ENCODE results near the gene CLCNKB.

CLCNKB gene

DNA sequence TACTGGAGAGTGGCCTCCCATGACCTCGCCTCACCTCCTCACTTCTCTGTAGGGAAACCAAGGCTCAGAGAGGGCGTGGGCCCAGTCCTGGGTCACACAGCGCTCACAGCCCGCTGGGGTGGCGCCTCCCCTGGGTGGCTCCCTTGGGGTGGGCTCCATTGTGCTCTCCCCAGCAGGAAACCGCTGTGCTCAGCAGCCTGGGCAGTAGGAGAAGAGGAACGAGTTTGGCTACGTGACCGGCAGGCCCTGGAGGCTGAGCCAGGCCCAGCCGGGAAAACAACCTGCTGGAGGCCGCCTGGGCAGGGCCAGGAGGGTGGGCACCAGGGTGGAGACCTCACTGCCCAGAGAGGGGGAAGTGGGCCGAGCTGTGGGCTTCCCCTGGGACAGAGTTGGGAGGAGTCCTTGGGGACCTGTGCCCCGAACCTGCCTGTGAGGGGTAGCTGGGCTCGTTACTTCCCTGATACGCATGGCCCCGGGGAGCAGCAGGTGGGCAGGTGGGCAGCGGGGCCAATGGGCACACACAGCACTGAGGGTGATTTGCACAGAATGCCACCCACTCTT, 44.8 kb downstream of the CLCNKB start:
- no peak overlapping the region for H3K4me3 ChIP-seq (ENCODE audit: low read depth in 1 of 2, low read length in 1 of 2)
- no peaks in the 10 kb centered on the region for H3K4me1 ChIP-seq (ENCODE audit: control insufficient read depth in 1 of 2, insufficient read depth in 1 of 2, low read depth in 1 of 2, low read length in 1 of 2)
- no peaks in the 10 kb centered on the region for H3K27me3 ChIP-seq
- H3K36me3 ChIP-seq: no peaks in the 10 kb centered on the region
- H3K27ac ChIP-seq: no peak overlapping the region
- H3K9me3 ChIP-seq: no peaks in the 10 kb centered on the region
- TF ChIP-seq, protein P1, sequence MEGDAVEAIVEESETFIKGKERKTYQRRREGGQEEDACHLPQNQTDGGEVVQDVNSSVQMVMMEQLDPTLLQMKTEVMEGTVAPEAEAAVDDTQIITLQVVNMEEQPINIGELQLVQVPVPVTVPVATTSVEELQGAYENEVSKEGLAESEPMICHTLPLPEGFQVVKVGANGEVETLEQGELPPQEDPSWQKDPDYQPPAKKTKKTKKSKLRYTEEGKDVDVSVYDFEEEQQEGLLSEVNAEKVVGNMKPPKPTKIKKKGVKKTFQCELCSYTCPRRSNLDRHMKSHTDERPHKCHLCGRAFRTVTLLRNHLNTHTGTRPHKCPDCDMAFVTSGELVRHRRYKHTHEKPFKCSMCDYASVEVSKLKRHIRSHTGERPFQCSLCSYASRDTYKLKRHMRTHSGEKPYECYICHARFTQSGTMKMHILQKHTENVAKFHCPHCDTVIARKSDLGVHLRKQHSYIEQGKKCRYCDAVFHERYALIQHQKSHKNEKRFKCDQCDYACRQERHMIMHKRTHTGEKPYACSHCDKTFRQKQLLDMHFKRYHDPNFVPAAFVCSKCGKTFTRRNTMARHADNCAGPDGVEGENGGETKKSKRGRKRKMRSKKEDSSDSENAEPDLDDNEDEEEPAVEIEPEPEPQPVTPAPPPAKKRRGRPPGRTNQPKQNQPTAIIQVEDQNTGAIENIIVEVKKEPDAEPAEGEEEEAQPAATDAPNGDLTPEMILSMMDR (IDR thresholded peaks at IDR 0.05): no peak

DNA sequence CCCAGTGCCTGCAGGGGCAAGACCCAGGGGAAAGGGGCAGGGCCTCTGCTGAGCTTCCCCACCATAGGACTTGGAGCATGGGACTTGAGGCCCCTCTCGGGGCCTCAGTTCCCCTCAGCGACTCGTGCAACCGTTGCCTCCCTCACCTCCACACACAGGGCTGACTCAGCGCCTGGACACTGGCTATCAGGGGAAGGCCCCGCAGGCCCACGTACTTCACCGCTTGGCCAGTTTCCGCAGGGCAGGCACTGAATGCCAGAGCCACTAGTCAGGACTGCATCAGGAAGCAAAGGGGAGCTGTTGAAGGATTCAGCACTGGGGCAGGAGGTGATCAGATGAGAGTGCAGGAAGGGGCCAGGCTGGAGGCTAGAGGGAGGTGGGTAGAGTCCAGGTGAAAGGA, 45.4 kb downstream of the CLCNKB start:
- H3K27ac ChIP-seq: no peak overlapping the region
- no peaks in the 10 kb centered on the region for H3K36me3 ChIP-seq
- H3K4me1 ChIP-seq (ENCODE audit: control insufficient read depth in 1 of 2, insufficient read depth in 1 of 2, low read depth in 1 of 2, low read length in 1 of 2): no peaks in the 10 kb centered on the region
- H3K4me3 ChIP-seq (ENCODE audit: low read depth in 1 of 2, low read length in 1 of 2): no peak overlapping the region
- no peaks in the 10 kb centered on the region for H3K9me3 ChIP-seq
- TF ChIP-seq, protein P1 (IDR thresholded peaks at IDR 0.05): no peak
- no peaks in the 10 kb centered on the region for H3K27me3 ChIP-seq

DNA sequence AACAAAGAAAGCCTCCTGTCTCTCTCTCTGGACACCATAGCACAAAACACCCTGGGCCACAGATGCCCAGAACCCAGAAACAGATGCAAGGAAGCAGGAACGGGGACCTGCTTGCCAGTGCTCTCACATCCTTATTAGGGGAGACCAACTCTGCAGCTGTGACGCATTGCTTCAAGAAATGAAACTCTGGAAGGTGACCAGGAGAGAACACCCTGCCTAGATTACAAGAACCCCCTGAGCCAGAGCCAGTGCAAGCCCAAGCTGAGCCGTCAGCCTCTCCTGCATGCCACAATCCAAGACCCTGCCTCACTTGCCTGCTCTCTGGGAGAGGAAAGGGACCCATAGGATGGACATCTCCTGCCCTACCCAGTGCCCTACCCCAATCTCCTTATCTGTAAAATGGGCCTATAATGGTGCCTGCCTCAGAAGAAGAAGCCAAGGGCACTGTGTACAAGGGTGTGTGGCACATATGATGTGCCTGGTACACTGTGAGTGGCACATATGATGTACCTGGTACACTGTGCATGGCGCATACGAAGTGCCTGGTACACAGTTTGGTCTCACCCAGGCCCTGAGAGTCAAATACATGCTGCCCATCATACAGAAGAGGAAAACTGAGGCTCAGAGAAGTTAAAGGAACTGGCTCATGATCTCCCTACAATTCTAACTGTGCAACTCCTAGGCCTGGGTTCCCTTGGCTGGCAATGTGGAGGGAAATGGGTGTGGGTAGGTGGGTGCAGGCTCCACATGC, 46.7 kb downstream of the CLCNKB start:
- TF ChIP-seq, protein P1 (IDR thresholded peaks at IDR 0.05): no peak
- Histone ChIP-seq H3K4me1 (ENCODE audit: control insufficient read depth in 1 of 2, insufficient read depth in 1 of 2, low read depth in 1 of 2, low read length in 1 of 2) (no peaks in the 10 kb centered on the region), H3K4me3 (ENCODE audit: low read depth in 1 of 2, low read length in 1 of 2) (no peak overlapping the region), H3K9me3 (no peaks in the 10 kb centered on the region), H3K27me3 (peaks cover 1% of the 10 kb centered on the region), H3K36me3 (no peaks in the 10 kb centered on the region), H3K27ac (no peak overlapping the region)

DNA sequence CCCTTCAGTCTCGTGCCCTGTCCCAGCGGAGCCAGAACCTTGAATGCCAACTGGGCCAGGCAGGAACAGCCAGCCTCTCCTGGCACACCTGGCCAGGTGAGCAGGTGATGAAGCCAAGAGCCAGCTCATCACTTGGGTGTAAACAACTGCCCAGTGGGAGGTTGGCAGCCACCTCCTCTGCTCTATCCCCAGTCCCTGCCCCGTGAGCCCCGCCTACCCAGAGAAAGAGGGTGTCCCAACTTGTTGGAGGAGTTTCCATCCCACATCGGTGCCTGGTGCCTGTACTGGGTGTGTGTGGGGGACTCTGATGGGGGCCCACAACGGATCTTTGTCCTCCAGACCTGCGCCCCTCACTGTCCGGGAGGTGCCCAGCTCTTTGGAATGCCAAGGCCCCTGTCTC, 47.7 kb downstream of the CLCNKB start:
- H3K9me3 ChIP-seq: no peaks in the 10 kb centered on the region
- peaks cover 12% of the 10 kb centered on the region for H3K27me3 ChIP-seq
- TF ChIP-seq, protein P1 (IDR thresholded peaks at IDR 0.05): no peak
- no peaks in the 10 kb centered on the region for H3K36me3 ChIP-seq
- H3K4me3 ChIP-seq (ENCODE audit: low read depth in 1 of 2, low read length in 1 of 2): no peak overlapping the region
- H3K4me1 ChIP-seq (ENCODE audit: control insufficient read depth in 1 of 2, insufficient read depth in 1 of 2, low read depth in 1 of 2, low read length in 1 of 2): no peaks in the 10 kb centered on the region
- no peak overlapping the region for H3K27ac ChIP-seq

DNA sequence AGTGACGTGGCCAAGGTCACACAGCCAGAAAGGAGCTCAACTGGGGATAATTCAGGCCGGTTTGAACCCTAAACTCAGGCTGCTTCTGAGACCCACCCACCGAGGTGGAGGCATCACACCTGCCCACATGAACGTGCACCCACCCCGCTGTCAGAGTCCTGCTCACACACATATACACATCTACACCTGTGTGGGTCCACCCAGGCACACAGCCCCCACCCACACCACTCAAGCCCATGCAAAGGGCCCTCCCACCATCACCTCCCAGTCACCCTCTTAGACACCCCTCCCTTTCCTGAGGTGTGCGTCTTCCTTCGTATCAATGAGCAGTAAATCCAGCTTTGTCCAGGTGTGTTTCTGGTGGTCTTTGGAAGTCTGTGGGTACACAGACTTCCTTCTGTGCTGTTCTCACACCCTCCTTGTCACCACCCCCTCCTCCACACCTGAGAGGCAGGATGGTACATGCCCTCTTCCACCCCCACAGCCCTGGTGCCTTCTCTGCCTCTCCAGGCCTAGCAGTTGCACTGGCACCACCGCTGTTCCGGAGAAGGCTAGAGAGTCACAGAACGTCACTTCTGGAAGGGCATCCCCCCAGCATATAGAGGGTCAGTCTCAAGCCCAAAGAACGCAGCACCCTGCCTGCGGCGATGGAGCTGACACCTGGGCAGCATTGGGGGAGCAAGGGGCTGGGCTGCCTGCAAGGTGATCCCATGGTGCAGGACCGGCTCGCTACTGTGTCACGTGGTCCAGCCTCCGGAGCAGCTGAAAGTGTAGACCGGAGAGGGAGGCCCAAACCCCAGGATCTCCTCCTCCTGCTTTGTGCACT, 48.7 kb downstream of the CLCNKB start:
- Histone ChIP-seq H3K9me3 (no peaks in the 10 kb centered on the region), H3K27me3 (peaks cover 17% of the 10 kb centered on the region), H3K27ac (no peak overlapping the region), H3K4me3 (ENCODE audit: low read depth in 1 of 2, low read length in 1 of 2) (no peak overlapping the region), H3K4me1 (ENCODE audit: control insufficient read depth in 1 of 2, insufficient read depth in 1 of 2, low read depth in 1 of 2, low read length in 1 of 2) (no peaks in the 10 kb centered on the region), H3K36me3 (no peaks in the 10 kb centered on the region)
- TF ChIP-seq, protein P1 (IDR thresholded peaks at IDR 0.05): no peak
